Activated CD4-positive, CD25-positive, alpha-beta regulatory T cell treated with anti-CD3 and anti-CD28 coated beads, Interleukin-2, amount 50 U/mL, for 16 hours (primary cell): Measurements from ENCODE around the gene RHBDF1.

ENCODE experiments used
- DNase-seq: peaks from one replicate; pipeline ENCODE4 v3.0.0-alpha.2; 2020; ENCODE audit warnings: low read depth, low spot score

Gene RHBDF1, protein sequence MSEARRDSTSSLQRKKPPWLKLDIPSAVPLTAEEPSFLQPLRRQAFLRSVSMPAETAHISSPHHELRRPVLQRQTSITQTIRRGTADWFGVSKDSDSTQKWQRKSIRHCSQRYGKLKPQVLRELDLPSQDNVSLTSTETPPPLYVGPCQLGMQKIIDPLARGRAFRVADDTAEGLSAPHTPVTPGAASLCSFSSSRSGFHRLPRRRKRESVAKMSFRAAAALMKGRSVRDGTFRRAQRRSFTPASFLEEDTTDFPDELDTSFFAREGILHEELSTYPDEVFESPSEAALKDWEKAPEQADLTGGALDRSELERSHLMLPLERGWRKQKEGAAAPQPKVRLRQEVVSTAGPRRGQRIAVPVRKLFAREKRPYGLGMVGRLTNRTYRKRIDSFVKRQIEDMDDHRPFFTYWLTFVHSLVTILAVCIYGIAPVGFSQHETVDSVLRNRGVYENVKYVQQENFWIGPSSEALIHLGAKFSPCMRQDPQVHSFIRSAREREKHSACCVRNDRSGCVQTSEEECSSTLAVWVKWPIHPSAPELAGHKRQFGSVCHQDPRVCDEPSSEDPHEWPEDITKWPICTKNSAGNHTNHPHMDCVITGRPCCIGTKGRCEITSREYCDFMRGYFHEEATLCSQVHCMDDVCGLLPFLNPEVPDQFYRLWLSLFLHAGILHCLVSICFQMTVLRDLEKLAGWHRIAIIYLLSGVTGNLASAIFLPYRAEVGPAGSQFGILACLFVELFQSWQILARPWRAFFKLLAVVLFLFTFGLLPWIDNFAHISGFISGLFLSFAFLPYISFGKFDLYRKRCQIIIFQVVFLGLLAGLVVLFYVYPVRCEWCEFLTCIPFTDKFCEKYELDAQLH

DNA sequence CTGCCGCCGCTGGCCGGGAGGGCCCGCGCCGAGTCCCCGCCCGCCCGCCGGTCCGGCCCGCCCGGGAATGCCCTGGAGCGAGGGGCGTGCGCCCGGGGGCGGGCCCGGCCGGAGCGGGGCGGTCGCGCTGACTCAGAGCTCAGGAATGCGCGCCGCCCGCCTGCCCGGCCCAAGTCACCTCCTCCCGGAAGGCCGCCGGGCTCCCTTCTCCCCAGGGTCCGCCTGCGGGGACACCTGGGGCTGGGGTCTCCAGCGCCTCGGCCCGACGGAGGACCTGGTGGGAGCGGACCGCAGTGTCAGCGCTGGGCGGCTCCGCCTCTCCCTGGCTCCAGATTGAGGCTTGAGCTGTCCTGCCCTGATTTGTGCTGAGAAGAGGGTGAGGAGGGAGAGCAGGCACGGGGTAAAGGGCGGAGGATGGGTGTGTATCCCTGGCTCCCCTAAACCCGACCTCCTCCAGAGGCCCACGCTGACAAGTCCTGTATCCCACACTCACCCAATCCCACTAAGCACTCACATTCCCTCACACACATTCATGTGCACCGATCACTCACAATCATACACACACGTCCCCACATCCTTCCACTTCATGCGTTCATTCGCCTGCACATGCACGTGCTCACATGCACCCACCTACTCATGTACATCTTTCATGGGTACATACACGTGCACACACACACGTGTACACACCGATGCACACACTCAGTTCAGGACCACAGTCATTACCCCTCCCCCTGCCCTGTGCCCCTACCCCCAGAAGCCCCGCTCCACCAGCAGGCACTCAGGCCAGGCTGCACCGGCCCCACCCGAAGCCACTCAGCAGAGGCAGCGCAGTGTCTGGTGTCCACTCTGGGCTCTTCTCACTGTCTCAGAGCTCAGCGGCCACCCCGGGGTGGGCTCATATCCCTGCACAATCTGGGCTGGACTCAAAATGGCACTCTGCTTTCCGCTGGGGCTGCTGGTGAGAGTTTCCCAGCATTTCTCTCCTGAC is at the start of gene RHBDF1:
Gene RHBDF1, minus strand, starts transcription at position 71 of the 988 bp plus-strand sequence. CDS start 7,616 bp downstream, outside the sequence.
- no peak for DNase-seq

DNA sequence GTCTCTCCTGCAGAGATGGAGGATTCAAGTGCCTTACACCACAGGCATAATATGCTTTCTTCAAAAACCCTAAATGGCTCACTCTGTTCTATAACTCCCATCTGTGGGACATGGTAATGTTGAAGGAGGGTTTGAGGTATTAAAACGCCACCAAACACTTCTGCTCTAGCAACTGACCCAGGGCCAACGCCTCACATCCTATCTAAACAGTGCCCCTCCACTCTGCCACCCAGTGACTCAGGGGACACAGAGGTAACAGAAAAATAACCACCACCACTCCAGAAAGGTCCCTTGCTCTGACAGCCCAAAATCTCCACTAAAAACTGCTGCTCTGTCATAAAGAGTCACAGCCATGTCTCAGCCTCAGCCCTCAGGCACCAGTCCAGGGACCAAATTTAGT is 48.3 kb upstream of the RHBDF1 start:
- DNase-seq, result no peak

DNA sequence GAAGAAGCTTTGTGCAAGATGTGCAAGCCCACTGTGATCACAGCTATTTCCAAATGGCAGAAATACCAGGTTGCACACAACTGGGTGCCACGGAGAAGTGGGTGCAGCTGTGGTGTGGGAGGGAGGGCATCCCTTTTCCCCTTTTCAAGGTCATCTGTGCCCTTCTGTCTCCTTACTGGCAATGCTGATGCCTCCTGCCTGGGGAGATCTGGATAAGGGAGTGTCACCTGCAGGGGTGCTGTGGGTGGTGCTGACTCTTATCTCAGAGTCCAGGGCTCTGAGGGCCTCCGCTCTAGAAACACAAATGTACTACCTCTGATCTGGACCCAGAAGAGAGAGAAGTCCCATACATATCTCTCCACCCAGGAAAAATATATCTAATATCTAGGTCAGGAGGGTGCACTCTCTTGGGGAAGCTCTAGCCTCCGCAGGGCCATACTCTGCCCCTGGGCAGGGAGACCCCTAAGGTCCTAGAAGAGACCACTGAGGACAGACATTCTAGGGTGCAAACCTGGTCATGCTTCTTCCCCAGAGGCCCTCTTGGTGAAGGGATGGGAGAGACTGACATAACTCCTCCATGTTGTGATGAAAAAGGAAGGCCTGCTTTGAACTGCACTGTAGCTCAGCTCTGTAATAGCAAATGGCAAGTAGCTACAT is 47.5 kb upstream of the RHBDF1 start:
- DNase-seq, result no peak

DNA sequence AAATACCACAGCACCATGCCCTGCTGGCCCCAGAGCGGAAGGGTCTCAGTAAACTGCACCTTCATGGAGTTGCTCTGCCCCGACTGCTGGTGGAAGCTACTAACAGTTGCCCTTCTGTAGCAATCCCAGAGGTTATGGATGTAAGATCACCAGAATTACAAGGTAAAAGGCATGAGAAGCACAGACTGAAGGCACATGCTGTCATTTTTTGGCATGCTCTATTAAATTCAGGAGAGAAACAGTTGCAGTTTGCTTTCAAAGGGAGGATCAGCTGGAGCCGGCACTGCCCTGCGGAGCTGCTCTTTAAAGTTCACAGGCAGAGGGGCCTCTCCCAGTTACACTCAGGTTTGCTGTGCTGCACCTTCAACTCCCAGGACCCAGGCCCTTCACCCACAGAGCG is 46.9 kb upstream of the RHBDF1 start:
- DNase-seq, result no peak

DNA sequence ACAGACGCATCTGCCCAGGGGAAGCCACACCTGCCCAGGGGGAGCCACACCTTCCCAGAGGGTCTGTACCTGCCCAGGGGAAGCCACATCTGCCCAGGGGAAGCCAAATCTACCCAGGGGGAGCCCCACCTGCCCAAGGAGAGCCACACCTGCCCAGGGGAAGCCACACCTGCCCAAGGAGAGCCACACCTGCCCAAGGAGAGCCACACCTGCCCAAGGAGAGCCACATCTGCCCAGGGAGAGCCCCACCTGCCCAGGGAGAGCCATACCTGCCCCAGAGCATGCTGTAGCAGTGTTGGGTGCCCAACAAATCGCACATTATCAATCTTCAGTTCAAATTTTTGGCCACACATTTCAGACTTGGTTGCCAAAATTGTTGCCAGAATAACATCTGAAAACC is 46.4 kb upstream of the RHBDF1 start:
- DNase-seq, result no peak

DNA sequence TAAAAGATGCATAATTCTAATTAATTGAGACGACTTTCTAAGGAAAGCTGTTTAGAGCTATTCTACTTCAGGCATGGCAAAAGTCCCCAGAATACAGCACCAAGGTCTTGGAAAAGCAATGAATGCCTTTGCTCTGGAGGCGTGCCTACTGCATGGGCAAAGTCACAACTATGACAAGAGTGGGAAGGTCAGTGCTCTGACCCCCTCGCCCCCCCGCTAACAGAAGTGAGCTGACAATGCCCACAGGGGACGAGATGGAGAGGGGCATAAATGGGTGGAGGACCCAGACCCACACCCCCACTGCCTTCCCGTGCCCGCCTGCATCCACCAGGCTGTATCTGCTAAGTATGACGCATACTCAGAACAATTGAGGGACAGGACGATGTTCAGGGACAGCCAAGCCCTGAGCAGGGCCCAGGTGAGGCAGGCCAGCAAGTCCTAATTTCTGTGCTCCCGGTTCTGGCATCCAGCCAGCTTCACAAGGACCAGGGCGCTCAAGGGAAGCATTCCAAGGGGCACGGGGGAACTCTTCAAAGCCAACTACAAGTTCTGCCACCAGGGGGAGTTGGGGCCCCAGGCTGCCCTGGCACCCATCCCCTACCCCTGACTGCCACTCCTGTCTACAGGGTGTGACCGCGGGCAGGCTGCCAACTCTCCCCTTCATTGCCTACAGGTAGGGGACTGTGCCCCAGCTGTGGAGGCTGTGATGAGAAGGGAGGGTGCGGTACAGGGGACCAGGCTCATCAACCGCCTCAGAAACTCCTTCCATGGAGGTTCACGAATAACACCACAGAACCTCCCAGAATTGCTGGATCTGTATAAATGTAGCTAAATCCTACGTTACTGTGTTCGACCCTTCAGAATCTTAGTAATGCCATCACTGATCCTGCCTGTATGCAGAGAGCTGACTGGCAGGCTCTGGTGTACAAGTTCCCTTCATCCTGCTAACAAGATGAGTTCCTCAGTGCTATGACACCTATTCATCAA is 45.2 kb upstream of the RHBDF1 start:
- DNase-seq, result peak; percentile 25

DNA sequence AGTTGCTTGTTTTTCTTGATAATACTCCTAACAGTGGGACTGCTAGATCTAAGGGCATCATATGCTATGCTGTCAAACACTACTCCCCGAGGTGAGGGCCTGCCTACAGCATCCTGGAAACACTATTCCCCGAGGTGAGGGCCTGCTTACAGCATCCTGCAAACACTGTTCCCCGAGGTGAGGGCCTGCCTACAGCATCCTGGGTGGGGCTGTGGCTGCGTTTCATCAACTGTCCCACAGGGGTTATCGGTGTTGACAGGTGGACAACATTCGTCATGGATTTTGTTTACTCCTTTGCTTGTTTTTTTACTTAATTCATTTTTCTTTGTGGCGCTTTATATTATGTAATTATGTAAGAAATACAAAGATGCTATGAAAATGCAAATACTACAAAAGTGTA is 43.6 kb upstream of the RHBDF1 start:
- DNase-seq, result no peak

DNA sequence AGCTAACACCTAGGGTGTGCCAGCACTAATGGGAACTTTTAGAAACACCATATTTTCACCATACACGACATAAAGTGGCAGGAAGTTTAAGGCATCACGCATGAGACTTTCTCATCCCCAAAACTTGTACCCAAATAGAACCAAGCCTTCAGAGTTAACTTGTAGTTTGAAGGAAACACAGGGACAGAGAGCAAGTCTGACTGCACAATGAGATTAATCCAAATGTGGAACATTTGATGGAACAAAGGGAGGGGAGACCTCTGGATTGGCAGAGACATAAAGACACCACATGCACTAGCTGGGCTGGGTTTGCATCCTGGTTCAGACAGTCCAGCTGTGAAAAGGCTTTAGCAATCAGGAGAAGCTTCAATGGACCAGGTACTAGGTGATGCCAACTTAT is 41.9 kb upstream of the RHBDF1 start:
- DNase-seq, result no peak

DNA sequence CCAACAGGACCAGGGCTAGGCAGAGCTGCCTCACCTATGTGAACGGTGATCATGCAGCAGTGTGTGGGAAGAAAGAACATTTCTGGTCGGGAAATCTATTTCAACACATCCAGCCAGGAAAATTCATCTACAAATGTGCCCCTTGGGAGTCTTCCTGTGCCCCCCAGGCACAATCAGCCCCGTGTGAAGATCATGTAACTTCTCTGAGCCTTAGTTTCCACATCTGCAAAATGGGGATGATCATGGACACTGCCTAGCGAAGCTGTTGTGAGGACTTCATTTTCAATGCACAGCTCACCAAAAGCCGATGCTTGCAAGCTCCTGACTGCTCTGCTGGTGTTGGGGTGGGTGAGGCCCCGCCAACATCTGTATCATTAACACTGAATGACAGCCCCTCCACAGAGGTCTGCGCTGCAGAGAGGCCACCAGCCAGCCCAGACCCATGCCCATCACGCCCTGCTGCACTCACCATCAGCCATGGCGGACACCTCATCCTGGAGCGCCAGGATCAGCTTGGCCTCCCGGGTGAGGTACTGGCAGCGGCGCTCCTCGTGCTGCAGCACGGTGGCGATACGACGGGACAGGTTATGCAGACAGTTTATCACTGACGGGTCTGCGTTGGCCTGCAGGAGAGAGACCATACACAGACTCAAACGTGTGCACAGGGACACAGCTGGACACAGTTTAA is 39.9 kb upstream of the RHBDF1 start:
- DNase-seq, result no peak

DNA sequence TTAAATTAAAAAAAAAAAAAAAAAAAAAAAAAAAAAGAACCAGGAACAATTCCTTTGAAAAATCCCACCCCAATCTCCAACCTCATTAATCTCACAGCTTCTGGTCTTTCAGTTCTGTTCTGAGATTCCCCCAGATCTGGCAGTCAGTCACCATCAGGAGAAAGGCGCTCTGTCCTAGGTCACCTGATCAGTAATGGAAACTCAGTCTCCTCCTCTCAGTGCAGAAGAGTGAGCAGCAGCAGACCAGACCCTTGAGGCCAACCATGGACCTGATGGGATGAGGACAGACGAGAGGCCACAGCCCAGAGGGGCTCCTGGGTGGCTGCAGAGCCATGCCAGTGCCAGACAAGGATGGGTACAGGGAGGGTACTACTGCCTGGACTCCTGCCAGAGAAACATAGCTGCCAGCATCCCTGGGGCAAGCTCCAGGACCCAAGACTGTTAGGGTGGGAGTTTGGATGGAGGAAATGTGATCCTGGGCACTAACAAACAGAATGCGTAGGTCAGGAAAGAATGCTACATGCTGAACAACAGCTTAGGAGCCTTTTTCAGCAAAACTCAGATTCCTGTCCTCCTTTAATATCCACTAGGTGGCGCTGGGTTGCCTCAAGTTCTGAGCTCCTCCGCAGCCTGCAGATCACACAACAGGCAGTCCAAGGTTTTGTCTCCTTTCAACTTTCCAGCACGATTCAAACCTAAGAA is 34.3 kb upstream of the RHBDF1 start:
- DNase-seq, result peak; percentile 22

DNA sequence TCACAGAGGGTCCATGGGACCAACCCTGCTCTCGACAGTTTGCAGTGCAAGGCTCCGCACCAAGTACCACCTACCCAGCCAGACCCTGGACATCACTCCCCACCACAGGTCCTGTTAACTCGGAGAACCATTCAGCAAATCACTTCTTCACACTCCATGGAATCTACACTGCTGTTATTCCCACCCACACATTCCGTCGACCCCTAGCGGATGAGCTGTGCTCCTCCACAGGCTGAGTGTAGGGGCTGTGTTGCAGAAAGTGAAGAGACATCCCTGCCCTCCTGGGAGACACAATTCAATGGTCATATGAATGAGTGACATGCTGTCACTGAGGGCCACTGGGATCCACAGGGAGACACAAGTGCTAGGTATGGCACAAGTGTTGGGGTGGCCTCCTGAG is 33.1 kb upstream of the RHBDF1 start:
- no peak for DNase-seq

DNA sequence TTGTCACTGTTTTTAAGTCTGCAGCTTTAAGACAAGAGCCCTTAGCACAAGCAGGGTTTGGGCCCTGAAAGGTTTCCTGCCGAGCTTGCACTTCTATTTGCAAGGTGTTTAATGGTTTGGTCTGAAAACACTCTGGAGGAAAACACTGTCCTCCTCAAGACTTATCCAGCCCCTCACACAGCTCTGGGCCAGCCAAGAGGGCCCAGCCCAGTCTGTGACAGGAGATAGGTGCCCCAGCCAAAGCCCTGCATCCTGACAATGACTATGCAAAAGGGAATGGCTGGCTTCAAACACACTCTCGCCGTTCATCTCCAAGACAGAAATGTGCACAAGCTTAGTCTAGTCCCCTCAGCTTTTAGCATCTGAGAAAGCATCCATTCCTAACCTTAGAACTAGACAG is 32.5 kb upstream of the RHBDF1 start:
- no peak for DNase-seq

DNA sequence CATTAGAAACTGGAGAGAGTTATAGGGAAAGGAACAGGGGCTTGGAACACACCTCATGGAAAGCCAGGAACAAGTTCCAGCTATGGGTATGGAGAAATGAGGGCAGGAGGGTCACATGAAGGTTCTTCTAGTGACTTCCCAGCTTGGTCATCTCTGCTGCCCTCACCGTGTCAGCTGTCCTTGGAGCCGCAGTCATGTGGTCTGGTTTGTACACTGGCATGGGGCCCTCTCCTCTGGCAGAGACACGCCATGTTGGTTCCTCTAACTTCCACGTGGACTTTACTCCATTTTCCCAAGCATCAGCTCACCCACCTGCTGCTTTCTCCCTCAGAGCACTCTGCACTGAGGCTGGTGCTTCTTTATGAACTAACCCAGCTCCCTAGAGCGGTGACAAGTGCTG is 31.9 kb upstream of the RHBDF1 start:
- DNase-seq, result no peak

DNA sequence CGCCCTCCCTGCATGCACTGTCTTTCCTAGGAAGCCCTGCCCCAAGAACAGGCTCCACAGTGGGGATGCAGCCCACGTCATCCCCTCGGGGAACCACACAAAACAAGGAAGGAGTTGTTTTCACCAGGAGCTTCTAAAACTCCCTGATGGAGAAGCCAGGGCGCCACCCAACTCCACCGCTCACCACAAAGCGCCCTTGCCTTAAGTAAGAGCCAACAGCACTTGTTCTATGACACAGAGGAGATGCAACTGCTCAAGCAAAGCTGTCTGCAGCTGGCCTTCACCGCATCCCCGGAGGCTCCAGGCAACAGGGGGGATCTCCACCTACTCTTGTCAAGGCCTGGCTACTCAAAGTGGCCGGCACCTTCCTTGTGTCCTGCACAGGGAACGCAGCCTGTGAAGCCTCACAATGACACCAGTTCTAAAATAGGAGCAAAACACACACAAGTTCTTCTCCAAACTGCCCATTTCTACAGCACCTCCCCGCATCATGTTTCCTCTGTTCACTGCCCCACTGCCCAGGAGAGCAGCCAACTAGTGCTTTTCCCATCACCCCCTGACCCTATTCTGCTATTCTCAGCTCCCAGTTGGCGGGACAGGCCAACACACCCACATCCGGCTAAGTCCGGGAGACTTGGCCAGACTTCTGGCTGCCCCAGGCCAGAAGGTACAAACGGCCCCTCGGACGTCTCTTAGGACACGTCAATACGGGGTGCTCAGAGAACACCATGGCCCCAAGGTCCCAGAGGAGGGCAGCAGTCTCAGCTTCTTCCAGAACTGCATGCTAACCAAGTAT is 29.8 kb upstream of the RHBDF1 start:
- no peak for DNase-seq

DNA sequence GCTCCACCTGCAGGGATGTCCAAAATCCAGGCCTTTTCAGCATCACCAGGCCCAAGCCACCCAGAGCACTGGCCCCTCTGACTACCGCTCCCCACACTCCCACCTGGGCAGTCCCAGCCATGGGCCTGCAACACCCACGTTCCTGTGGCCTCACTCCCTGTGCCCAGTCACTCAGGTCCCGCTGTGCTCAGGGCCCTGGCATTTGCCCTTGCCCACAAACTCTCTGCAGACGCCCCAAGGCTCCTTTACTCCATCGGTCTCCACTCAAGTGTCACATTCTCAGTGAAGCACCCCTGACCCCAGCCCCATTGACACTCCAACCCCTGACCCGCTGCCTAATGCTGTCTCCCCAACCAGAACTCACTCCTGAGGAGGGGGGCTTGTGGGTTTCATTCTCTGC is 29.2 kb upstream of the RHBDF1 start:
- DNase-seq, result no peak

DNA sequence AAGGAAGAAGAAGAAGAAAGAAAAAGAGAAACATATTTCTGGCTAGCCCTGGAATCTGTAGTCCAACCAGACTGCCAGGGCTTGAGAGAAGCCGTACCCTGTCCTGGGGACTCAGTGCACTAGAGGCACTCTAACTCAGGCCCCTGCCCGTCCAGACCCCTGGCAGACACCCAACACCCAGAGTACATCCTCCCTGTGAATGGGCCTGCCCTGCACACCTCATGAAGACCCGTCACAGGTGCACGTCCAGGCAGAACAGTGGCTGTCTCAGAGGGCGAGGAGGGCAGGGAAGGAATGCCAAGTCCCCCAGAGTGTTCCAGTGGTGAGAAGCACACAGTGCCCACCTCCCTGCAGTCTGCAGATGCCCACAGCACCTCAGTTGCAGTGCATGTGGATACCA is 28.6 kb upstream of the RHBDF1 start:
- DNase-seq, result no peak

DNA sequence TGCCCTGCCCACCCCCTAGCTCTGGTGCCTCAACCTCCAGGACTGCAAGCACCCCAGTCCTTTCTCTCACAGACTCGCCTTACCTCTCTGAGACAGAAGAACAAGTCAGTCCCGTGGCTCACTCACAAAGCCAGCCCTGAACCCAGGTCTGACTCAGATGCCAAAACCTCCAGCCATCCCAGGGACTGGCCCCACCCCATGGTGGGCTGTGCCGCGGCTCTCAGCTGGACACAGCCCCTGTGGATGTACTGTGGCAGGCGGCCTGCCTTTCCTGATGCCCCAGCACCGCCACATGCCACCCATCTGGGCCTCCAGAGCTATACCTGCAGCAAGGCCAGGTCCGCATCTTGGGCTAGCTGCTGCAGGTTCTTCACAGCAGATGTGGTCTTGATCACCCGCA is 25.4 kb upstream of the RHBDF1 start:
- DNase-seq, result no peak

DNA sequence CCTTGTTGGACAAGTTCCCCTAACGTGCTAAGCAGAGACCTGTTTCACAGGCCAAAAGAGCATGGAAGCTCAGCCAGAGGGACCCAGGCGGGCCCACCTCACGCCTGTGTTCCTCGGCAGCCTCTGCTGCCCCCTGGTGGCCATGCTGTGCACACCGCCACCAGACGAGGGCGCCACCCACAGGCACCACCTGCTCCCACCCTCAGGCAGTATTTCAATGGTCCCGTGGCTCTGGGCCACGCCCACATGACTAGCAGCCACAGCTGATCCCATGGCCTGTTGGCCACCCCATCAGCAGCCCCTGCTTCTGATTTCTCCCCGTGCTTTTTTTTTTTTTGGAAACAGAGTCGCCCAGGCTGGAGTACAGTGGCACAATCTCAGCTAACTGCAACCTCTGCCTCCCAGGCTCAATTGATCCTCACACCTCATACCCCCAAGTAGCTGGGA is 24.5 kb upstream of the RHBDF1 start:
- peak; percentile 78 for DNase-seq
